Calu3 (cell line): ENCODE measurements around the gene SLC39A13. TPM values are rescaled to one million over a fixed set of nuclear protein-coding genes. Genes with fewer than 3 reads are reported as not detected.

Experiments used
- BruUV-seq: library from RNA; stranded (reverse); fragments of 400-500 nt; replicated peaks from 2 replicates; lab custom pipeline; 2021; lab: Mats Ljungman, UMichigan
- CTCF ChIA-PET: fragments of 300-600 bp; sonication (Branson Sonifier 250); formaldehyde crosslinking; loops from one replicate; lab custom pipeline; 2022; ENCODE audit warnings: antibody characterized with exemption; lab: Charles Lee
- DNase-seq: peaks from one replicate; pipeline ENCODE4 v3.0.0; 2022
- H3K27ac Mint-ChIP-seq: one replicate; pipeline ENCODE4 v1.8.0; 2022; ENCODE audit warnings: mixed read lengths; ENCODE audit not compliant: unreplicated experiment
- H3K27me3 Mint-ChIP-seq: one replicate; pipeline ENCODE4 v1.8.0; 2022; ENCODE audit warnings: mixed read lengths; ENCODE audit not compliant: unreplicated experiment
- H3K36me3 Mint-ChIP-seq: one replicate; pipeline ENCODE4 v1.8.0; 2022; ENCODE audit warnings: mild to moderate bottlenecking, moderate library complexity, mixed read lengths; ENCODE audit not compliant: insufficient read depth, unreplicated experiment
- H3K4me1 Mint-ChIP-seq: one replicate; pipeline ENCODE4 v1.8.0; 2022; ENCODE audit warnings: mild to moderate bottlenecking, low read depth, mixed read lengths; ENCODE audit not compliant: unreplicated experiment
- H3K4me3 Mint-ChIP-seq: one replicate; pipeline ENCODE4 v1.8.0; 2022; ENCODE audit warnings: mild to moderate bottlenecking, low read depth, moderate library complexity, mixed read lengths; ENCODE audit not compliant: unreplicated experiment
- H3K9me3 Mint-ChIP-seq: one replicate; pipeline ENCODE4 v1.8.0; 2022; ENCODE audit warnings: low read depth, mixed read lengths; ENCODE audit not compliant: unreplicated experiment
- intact Hi-C: fragments of 100-400 bp; cut with micrococcal nuclease; formaldehyde crosslinking; loops from one replicate; pipeline ENCODE4 v1.10.0; 2022; ENCODE audit not compliant: unreplicated experiment
- total RNA-seq: library from RNA; stranded (reverse); gene quantifications from 2 replicates; pipeline ENCODE4 v1.2.3, GENCODE V29; 2022
- TF ChIP-seq, protein P1 (sequence below): fragments of 200-600 bp; IDR thresholded peaks from one replicate; pipeline ENCODE4 v1.8.0; 2022; ENCODE audit warnings: antibody characterized with exemption; ENCODE audit not compliant: unreplicated experiment

Gene SLC39A13
- total RNA-seq, 1 experiment from 2014 or later: 24.3 TPM

DNA sequence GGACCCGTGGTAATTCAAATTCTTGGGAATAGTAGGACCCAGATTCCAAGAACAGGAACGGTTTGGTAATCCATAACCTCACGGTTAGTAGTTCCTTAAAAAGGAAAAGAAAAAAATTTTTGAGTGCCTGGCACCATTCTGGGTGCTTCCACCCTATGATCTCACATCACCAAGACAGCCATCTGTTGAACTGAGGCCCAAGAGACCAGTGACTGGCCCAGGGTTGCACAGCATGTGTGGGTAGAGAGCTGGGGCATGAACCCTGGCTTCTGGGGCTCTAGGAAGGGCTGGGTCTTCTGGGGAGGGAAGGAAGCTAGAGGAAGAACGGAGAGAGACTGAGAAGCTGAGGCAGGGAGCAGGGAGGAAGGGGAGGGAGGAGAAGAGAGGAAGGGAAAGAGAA lies 25.3 kb upstream of the SLC39A13 start:
- no peaks in the 10 kb centered on the region for H3K36me3 Mint-ChIP-seq
- intact Hi-C loops: no loop called here
- no peak overlapping the region for H3K4me3 Mint-ChIP-seq
- BruUV-seq: no TSS peak
- no peak for DNase-seq
- no peak overlapping the region for H3K27ac Mint-ChIP-seq
- H3K27me3 Mint-ChIP-seq: peaks cover 16% of the 10 kb centered on the region
- TF ChIP-seq, protein P1, sequence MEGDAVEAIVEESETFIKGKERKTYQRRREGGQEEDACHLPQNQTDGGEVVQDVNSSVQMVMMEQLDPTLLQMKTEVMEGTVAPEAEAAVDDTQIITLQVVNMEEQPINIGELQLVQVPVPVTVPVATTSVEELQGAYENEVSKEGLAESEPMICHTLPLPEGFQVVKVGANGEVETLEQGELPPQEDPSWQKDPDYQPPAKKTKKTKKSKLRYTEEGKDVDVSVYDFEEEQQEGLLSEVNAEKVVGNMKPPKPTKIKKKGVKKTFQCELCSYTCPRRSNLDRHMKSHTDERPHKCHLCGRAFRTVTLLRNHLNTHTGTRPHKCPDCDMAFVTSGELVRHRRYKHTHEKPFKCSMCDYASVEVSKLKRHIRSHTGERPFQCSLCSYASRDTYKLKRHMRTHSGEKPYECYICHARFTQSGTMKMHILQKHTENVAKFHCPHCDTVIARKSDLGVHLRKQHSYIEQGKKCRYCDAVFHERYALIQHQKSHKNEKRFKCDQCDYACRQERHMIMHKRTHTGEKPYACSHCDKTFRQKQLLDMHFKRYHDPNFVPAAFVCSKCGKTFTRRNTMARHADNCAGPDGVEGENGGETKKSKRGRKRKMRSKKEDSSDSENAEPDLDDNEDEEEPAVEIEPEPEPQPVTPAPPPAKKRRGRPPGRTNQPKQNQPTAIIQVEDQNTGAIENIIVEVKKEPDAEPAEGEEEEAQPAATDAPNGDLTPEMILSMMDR: no peak
- CTCF ChIA-PET: no interaction called here
- no peaks in the 10 kb centered on the region for H3K4me1 Mint-ChIP-seq
- no peaks in the 10 kb centered on the region for H3K9me3 Mint-ChIP-seq

DNA sequence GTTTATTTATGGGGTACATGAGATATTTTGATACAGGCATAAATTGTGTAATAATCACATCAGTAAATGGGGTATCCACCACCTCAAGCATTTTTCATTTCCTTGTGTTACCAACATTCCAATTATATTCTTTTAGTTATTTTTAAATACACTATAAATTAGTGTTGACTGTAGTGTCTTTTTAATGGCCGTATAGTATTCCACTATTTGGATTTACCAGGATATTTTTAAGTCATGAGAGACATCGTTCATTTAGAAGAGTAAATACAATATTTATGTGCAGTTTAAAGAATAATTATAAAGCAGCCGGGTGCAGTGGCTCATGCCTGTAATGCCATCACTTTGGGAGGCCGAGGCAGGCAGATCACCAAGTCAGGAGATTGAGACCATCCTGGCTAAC lies 23.9 kb upstream of the SLC39A13 start:
- Mint-ChIP-seq H3K36me3 (no peaks in the 10 kb centered on the region), H3K27ac (no peak overlapping the region), H3K27me3 (peaks cover 21% of the 10 kb centered on the region), H3K4me3 (no peak overlapping the region), H3K9me3 (no peaks in the 10 kb centered on the region), H3K4me1 (no peaks in the 10 kb centered on the region)
- TF ChIP-seq, protein P1: no peak
- DNase-seq: no peak
- intact Hi-C loops: no loop called here
- no TSS peak for BruUV-seq
- CTCF ChIA-PET: no interaction called here

DNA sequence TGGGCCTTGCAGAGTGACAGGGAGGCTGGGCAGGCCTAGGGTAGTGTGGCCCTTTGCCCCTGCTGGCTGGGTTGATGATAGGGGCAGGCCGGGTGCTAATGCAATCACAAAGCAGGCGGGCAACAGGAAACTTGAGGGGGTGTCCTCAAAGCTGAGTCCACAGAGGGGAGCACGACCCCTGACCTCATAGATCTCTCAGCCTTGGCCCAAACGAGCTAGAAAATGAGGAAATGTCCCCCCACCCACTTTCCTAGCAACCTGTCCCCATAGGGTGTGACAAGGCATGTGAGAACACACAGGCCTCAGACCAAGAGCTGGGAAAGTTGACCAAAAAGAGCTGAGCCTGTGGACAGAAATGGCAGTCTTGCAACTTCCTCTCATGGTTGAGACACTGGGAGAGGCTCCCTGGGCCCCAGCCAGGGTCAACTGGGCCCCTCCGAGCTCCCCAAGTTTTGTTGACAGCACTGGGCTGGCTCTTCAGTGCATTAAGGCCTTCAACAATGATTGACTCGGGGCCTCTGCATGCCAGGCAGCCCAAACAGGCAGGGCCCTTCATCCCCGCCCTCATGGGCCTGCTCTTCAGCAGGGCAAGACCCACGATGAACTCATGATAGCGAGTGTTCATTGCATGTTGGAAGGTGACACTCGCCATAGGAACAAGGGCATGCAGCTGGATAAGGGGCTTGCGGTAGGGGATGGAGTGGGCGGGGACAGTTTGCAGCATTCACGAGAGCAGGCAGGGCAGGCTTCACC lies 20.3 kb upstream of the SLC39A13 start:
- DNase-seq: no peak
- BruUV-seq: no TSS peak
- Mint-ChIP-seq H3K27ac (no peak overlapping the region), H3K27me3 (peaks cover 15% of the 10 kb centered on the region), H3K4me1 (no peaks in the 10 kb centered on the region), H3K4me3 (no peak overlapping the region), H3K9me3 (no peaks in the 10 kb centered on the region), H3K36me3 (no peaks in the 10 kb centered on the region)
- CTCF ChIA-PET: no interaction called here
- intact Hi-C loops: no loop called here
- TF ChIP-seq, protein P1: no peak

DNA sequence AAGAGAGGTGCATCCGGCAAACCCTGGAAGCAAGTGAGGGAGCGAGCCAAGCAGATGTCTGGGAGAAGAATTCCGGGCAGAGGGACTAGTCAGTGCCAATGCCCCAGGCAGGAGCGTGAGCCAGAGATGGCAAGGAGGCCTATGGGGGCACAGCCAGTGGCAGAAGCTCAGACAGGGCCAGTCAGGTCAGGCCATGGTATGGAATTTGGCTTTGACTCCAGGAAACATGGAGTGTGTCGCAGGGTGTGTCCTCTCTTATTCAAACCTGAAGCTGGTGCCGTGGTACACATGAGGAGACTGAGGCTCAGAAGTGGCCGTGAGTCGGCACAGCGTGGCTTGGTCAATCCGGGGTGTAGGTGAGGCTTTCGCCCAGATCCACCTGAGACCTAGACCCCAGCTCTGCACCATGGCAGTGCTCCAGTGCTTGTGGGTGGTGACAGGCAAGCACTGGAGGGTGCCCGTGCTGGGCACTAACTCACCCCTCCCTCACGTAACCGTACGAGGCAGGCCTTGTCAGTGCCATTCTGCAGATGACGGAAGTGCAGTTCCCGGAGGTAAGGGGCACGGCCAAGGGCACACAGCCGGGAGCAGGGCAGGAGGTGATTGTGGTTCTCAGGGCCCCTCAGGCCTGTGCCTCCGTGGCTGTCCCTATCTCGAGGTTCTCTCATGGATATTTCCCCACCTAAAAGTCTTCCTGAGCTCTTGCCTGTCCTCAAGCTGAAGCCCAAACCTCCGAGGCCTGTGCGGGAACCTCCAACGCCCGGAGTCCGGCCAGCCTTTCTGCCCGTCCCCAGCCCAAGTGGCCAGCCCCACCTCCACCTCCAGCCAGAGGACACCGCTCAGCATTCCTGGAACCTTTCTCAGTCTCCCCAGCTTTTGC lies 19.5 kb upstream of the SLC39A13 start:
- BruUV-seq: no TSS peak
- H3K36me3 Mint-ChIP-seq: no peaks in the 10 kb centered on the region
- TF ChIP-seq, protein P1: no peak
- CTCF ChIA-PET: no interaction called here
- H3K4me1 Mint-ChIP-seq: no peaks in the 10 kb centered on the region
- peaks cover 8% of the 10 kb centered on the region for H3K27me3 Mint-ChIP-seq
- no peak overlapping the region for H3K4me3 Mint-ChIP-seq
- no peak overlapping the region for H3K27ac Mint-ChIP-seq
- no peak for DNase-seq
- intact Hi-C loops: no loop called here
- no peaks in the 10 kb centered on the region for H3K9me3 Mint-ChIP-seq
